HepG2 (cell line): ENCODE results near the gene FGFR3. TPM values are rescaled to one million over a fixed set of nuclear protein-coding genes. Genes with fewer than 3 reads are reported as not detected.

Source experiments
- GABPB1 ChIP-seq: IDR thresholded peaks from 2 replicates; pipeline ENCODE4 v1.6.1; 2016; ENCODE audit warnings: mild to moderate bottlenecking, missing genetic modification reagents, moderate library complexity, missing compliant biosample characterization
- NR1H2 ChIP-seq: sonication (generic); formaldehyde crosslinking; IDR thresholded peaks from 2 replicates; pipeline ENCODE4 v1.8.1; 2022; ENCODE audit warnings: low read depth, missing genetic modification reagents, borderline replicate concordance
- PAF1 ChIP-seq: IDR thresholded peaks from 2 replicates; pipeline ENCODE4 v1.6.1; 2016; ENCODE audit warnings: missing genetic modification reagents, missing compliant biosample characterization
- PHB2 ChIP-seq: fragments of 450-650 bp; IDR thresholded peaks from 2 replicates; pipeline ENCODE4 v1.6.1; 2018; ENCODE audit not compliant: partially characterized antibody
- SP4 ChIP-seq: sonication (generic); formaldehyde crosslinking; IDR thresholded peaks from 2 replicates; pipeline ENCODE4 v1.8.1; 2023; ENCODE audit warnings: mild to moderate bottlenecking, missing genetic modification reagents
- ZC3H13 ChIP-seq: sonication (generic); formaldehyde crosslinking; IDR thresholded peaks from 2 replicates; pipeline ENCODE4 v1.8.1; 2023; ENCODE audit warnings: mild to moderate bottlenecking, missing genetic modification reagents, moderate library complexity
- ZNF33A ChIP-seq: sonication (generic); formaldehyde crosslinking; IDR thresholded peaks from 2 replicates; pipeline ENCODE4 v1.5.1; 2020; ENCODE audit warnings: missing genetic modification reagents, mild to moderate bottlenecking, moderate library complexity, borderline replicate concordance
- ZNF558 ChIP-seq: sonication (generic); formaldehyde crosslinking; IDR thresholded peaks from 2 replicates; pipeline ENCODE4 v1.9.0; 2022; ENCODE audit warnings: mild to moderate bottlenecking, missing genetic modification reagents, borderline replicate concordance
- ZNF724P ChIP-seq: sonication (generic); formaldehyde crosslinking; IDR thresholded peaks from 2 replicates; pipeline ENCODE4 v1.8.0; 2022; ENCODE audit warnings: missing genetic modification reagents, borderline replicate concordance
- ZSCAN9 ChIP-seq: IDR thresholded peaks from 2 replicates; pipeline ENCODE4 v1.6.1; 2016; ENCODE audit warnings: borderline replicate concordance
- polyA plus RNA-seq, 8 experiments: library from polyadenylated mRNA; depleted of rRNA in 3 of 8; stranded (reverse) in 7 of 8; unstranded in 1 of 8; fragments of >200 nt; fragmentation: Illumina TruSeq in 4 of 8; extraction: Trizol in 4 of 8; gene quantifications; 2 replicates each; pipeline versions ENCODE4 v1.2.1 to v1.2.3, GENCODE V29; 2011 to 2016; ENCODE audit warnings: low read depth in 4 of 8, missing spikeins in 1 of 8, mixed read lengths in 1 of 8; ENCODE audit not compliant: insufficient read depth in 1 of 8
- total RNA-seq, 5 experiments: library from RNA; depleted of rRNA; stranded (reverse); fragments of >200 nt; fragmentation: Illumina TruSeq; extraction: Trizol; gene quantifications; 2 replicates each; pipeline ENCODE4 v1.2.3, GENCODE V29; 2016; ENCODE audit warnings: low read depth in 1 of 5
- TF ChIP-seq, protein P1 (sequence below): sonication (generic); formaldehyde crosslinking; IDR thresholded peaks from 2 replicates; pipeline ENCODE4 v1.4.0; 2020; ENCODE audit warnings: missing genetic modification reagents
- TF ChIP-seq, protein P2 (sequence below): sonication (generic); formaldehyde crosslinking; IDR thresholded peaks from 2 replicates; pipeline ENCODE4 v1.5.1; 2020; ENCODE audit warnings: mild to moderate bottlenecking, missing genetic modification reagents, borderline replicate concordance
- TF ChIP-seq, protein P3 (sequence below): sonication (generic); formaldehyde crosslinking; IDR thresholded peaks from 2 replicates; pipeline ENCODE4 v1.4.0; 2020; ENCODE audit warnings: mild to moderate bottlenecking, missing genetic modification reagents
- TF ChIP-seq, protein P4 (sequence below): sonication (generic); formaldehyde crosslinking; IDR thresholded peaks from 2 replicates; pipeline ENCODE4 v1.5.0; 2020; ENCODE audit warnings: missing genetic modification reagents

FGFR3 gene
- total and polyA plus RNA-seq, 2 of the 13 experiments (the other 11 are each of a cell fraction or from before 2014, with no cell fraction given) = 103 to 109 TPM

DNA sequence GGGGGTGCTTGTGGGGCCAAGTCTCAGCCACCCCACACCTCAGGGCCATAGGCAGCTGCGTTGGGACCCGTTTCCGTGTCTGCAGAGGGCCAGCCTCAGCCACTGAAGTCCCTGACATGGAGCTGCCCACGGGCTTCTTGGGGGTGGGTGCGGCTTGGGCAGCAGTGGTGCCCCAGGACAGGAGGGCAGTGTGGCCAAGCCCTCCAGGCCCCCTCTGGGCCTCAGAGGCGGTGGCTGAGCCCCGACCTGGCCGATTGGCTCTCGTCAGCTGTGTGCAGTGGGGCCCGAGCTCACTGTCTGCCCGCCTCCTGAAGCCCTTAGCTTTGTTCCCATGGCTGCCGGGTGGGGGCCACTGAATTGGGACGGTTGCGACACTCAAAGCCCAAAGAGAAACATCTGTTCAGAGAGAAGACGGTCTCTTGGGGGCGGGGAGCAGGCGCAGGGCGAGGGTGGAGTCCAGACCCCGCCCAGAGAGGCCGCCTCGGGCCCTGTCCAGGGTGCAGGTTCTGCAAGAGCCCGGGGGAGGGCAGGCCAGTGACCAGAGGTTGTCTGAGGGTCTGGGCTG is 9.1 kb downstream of the FGFR3 start (continued):
- TF ChIP-seq ZC3H13 (CRISPR knock-in tag) (no peak; the same call in 1 of the 2 replicates), NR1H2 (CRISPR knock-in tag) (no peak), PHB2 (no peak), ZNF558 (CRISPR knock-in tag) (no peak), ZNF724P (no peak), SP4 (CRISPR knock-in tag) (peak; percentile 87), ZSCAN9 (CRISPR knock-in tag) (no peak), GABPB1 (CRISPR knock-in tag) (no peak; the same call in 1 of the 2 replicates), ZNF33A (CRISPR knock-in tag) (no peak), PAF1 (CRISPR knock-in tag) (no peak)
- TF ChIP-seq, protein P1, sequence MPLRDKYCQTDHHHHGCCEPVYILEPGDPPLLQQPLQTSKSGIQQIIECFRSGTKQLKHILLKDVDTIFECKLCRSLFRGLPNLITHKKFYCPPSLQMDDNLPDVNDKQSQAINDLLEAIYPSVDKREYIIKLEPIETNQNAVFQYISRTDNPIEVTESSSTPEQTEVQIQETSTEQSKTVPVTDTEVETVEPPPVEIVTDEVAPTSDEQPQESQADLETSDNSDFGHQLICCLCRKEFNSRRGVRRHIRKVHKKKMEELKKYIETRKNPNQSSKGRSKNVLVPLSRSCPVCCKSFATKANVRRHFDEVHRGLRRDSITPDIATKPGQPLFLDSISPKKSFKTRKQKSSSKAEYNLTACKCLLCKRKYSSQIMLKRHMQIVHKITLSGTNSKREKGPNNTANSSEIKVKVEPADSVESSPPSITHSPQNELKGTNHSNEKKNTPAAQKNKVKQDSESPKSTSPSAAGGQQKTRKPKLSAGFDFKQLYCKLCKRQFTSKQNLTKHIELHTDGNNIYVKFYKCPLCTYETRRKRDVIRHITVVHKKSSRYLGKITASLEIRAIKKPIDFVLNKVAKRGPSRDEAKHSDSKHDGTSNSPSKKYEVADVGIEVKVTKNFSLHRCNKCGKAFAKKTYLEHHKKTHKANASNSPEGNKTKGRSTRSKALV (CRISPR knock-in tag) = no peak
- TF ChIP-seq, protein P2, sequence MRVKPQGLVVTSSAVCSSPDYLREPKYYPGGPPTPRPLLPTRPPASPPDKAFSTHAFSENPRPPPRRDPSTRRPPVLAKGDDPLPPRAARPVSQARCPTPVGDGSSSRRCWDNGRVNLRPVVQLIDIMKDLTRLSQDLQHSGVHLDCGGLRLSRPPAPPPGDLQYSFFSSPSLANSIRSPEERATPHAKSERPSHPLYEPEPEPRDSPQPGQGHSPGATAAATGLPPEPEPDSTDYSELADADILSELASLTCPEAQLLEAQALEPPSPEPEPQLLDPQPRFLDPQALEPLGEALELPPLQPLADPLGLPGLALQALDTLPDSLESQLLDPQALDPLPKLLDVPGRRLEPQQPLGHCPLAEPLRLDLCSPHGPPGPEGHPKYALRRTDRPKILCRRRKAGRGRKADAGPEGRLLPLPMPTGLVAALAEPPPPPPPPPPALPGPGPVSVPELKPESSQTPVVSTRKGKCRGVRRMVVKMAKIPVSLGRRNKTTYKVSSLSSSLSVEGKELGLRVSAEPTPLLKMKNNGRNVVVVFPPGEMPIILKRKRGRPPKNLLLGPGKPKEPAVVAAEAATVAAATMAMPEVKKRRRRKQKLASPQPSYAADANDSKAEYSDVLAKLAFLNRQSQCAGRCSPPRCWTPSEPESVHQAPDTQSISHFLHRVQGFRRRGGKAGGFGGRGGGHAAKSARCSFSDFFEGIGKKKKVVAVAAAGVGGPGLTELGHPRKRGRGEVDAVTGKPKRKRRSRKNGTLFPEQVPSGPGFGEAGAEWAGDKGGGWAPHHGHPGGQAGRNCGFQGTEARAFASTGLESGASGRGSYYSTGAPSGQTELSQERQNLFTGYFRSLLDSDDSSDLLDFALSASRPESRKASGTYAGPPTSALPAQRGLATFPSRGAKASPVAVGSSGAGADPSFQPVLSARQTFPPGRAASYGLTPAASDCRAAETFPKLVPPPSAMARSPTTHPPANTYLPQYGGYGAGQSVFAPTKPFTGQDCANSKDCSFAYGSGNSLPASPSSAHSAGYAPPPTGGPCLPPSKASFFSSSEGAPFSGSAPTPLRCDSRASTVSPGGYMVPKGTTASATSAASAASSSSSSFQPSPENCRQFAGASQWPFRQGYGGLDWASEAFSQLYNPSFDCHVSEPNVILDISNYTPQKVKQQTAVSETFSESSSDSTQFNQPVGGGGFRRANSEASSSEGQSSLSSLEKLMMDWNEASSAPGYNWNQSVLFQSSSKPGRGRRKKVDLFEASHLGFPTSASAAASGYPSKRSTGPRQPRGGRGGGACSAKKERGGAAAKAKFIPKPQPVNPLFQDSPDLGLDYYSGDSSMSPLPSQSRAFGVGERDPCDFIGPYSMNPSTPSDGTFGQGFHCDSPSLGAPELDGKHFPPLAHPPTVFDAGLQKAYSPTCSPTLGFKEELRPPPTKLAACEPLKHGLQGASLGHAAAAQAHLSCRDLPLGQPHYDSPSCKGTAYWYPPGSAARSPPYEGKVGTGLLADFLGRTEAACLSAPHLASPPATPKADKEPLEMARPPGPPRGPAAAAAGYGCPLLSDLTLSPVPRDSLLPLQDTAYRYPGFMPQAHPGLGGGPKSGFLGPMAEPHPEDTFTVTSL (CRISPR knock-in tag) = no peak; the same call in 1 of the 2 replicates
- TF ChIP-seq, protein P3, sequence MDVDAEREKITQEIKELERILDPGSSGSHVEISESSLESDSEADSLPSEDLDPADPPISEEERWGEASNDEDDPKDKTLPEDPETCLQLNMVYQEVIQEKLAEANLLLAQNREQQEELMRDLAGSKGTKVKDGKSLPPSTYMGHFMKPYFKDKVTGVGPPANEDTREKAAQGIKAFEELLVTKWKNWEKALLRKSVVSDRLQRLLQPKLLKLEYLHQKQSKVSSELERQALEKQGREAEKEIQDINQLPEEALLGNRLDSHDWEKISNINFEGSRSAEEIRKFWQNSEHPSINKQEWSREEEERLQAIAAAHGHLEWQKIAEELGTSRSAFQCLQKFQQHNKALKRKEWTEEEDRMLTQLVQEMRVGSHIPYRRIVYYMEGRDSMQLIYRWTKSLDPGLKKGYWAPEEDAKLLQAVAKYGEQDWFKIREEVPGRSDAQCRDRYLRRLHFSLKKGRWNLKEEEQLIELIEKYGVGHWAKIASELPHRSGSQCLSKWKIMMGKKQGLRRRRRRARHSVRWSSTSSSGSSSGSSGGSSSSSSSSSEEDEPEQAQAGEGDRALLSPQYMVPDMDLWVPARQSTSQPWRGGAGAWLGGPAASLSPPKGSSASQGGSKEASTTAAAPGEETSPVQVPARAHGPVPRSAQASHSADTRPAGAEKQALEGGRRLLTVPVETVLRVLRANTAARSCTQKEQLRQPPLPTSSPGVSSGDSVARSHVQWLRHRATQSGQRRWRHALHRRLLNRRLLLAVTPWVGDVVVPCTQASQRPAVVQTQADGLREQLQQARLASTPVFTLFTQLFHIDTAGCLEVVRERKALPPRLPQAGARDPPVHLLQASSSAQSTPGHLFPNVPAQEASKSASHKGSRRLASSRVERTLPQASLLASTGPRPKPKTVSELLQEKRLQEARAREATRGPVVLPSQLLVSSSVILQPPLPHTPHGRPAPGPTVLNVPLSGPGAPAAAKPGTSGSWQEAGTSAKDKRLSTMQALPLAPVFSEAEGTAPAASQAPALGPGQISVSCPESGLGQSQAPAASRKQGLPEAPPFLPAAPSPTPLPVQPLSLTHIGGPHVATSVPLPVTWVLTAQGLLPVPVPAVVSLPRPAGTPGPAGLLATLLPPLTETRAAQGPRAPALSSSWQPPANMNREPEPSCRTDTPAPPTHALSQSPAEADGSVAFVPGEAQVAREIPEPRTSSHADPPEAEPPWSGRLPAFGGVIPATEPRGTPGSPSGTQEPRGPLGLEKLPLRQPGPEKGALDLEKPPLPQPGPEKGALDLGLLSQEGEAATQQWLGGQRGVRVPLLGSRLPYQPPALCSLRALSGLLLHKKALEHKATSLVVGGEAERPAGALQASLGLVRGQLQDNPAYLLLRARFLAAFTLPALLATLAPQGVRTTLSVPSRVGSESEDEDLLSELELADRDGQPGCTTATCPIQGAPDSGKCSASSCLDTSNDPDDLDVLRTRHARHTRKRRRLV (CRISPR knock-in tag) = no peak
- TF ChIP-seq, protein P4, sequence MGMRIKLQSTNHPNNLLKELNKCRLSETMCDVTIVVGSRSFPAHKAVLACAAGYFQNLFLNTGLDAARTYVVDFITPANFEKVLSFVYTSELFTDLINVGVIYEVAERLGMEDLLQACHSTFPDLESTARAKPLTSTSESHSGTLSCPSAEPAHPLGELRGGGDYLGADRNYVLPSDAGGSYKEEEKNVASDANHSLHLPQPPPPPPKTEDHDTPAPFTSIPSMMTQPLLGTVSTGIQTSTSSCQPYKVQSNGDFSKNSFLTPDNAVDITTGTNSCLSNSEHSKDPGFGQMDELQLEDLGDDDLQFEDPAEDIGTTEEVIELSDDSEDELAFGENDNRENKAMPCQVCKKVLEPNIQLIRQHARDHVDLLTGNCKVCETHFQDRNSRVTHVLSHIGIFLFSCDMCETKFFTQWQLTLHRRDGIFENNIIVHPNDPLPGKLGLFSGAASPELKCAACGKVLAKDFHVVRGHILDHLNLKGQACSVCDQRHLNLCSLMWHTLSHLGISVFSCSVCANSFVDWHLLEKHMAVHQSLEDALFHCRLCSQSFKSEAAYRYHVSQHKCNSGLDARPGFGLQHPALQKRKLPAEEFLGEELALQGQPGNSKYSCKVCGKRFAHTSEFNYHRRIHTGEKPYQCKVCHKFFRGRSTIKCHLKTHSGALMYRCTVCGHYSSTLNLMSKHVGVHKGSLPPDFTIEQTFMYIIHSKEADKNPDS = no peak
